GM23338 (cell line): ENCODE measurements around the gene PDX1. TPM values are rescaled to one million over a fixed set of nuclear protein-coding genes. Genes with fewer than 3 reads are reported as not detected.

ENCODE experiments used
- ATAC-seq: fragments of 200-7000 bp; cut with Tn5 transposase; 3 replicates; pipeline ENCODE4 v1.9.1; 2020
- DNase-seq: peaks from one replicate; pipeline ENCODE4 v3.0.0-alpha.2; 2015; ENCODE audit warnings: low spot score
- H2AFZ ChIP-seq: fragments of 200-600 bp; sonication (generic); 2 replicates; pipeline ENCODE4 v1.8.0; 2016; ENCODE audit warnings: antibody characterized with exemption, mild to moderate bottlenecking, moderate library complexity
- H3F3A ChIP-seq: fragments of 200-600 bp; sonication (generic); replicated peaks from 2 replicates; pipeline ENCODE4 v1.8.0; 2017; ENCODE audit warnings: antibody characterized with exemption, mixed run types, low read depth
- H3K27ac ChIP-seq: fragments of 200-600 bp; sonication (generic); 2 replicates; pipeline ENCODE4 v1.6.1; 2016; ENCODE audit warnings: low read depth
- H3K27me3 ChIP-seq: fragments of 200-600 bp; sonication (generic); 2 replicates; pipeline ENCODE4 v1.8.0; 2016; ENCODE audit warnings: mild to moderate bottlenecking, mixed run types, moderate library complexity; ENCODE audit not compliant: insufficient read depth
- H3K36me3 ChIP-seq: fragments of 200-600 bp; sonication (generic); 2 replicates; pipeline ENCODE4 v1.8.0; 2016; ENCODE audit warnings: mild to moderate bottlenecking; ENCODE audit not compliant: insufficient read depth
- H3K4me1 ChIP-seq: fragments of 200-600 bp; sonication (generic); 2 replicates; pipeline ENCODE4 v1.8.0; 2016; ENCODE audit warnings: mild to moderate bottlenecking, moderate library complexity; ENCODE audit not compliant: insufficient read depth
- H3K4me2 ChIP-seq: fragments of 200-600 bp; sonication (generic); 2 replicates; pipeline ENCODE4 v1.7.1; 2017; ENCODE audit warnings: mixed run types
- H3K4me3 ChIP-seq: fragments of 200-600 bp; sonication (generic); 2 replicates; pipeline ENCODE4 v1.6.1; 2016; ENCODE audit warnings: mixed run types
- H3K79me2 ChIP-seq: fragments of 200-600 bp; sonication (generic); replicated peaks from 2 replicates; pipeline ENCODE4 v1.8.0; 2017; ENCODE audit warnings: mild to moderate bottlenecking; ENCODE audit not compliant: insufficient read depth
- H3K9me2 ChIP-seq: fragments of 200-600 bp; sonication (generic); 2 replicates; pipeline ENCODE4 v1.8.0; 2017; ENCODE audit not compliant: insufficient read depth
- H4K20me1 ChIP-seq: fragments of 200-600 bp; sonication (generic); replicated peaks from 2 replicates; pipeline ENCODE4 v1.8.0; 2017; ENCODE audit warnings: mild to moderate bottlenecking; ENCODE audit not compliant: insufficient read depth
- H3K27ac Mint-ChIP-seq: 2 replicates; pipeline ENCODE4 v1.8.0; 2020; ENCODE audit warnings: inconsistent platforms, mild to moderate bottlenecking, moderate library complexity, mixed read lengths
- H3K27me3 Mint-ChIP-seq: 3 replicates; pipeline ENCODE4 v1.8.0; 2022; ENCODE audit warnings: low read depth, mild to moderate bottlenecking, moderate library complexity, mixed read lengths, inconsistent platforms; ENCODE audit not compliant: insufficient read depth, poor library complexity
- H3K36me3 Mint-ChIP-seq: 3 replicates; pipeline ENCODE4 v1.8.0; 2021; ENCODE audit warnings: low read depth, mild to moderate bottlenecking, inconsistent platforms, moderate library complexity, mixed read lengths
- H3K4me1 Mint-ChIP-seq: 3 replicates; pipeline ENCODE4 v1.8.0; 2020; ENCODE audit warnings: mild to moderate bottlenecking, inconsistent platforms, mixed read lengths
- H3K4me3 Mint-ChIP-seq: 3 replicates; pipeline ENCODE4 v1.8.0; 2021; ENCODE audit warnings: moderate library complexity, mild to moderate bottlenecking, inconsistent platforms, mixed read lengths
- H3K9me3 Mint-ChIP-seq: 3 replicates; pipeline ENCODE4 v1.8.0; 2020; ENCODE audit warnings: moderate library complexity, mild to moderate bottlenecking, inconsistent platforms, mixed read lengths
- ETS1 ChIP-seq: IDR thresholded peaks from 2 replicates; pipeline ENCODE4 v1.6.1; 2016; ENCODE audit warnings: antibody characterized with exemption
- EZH2 ChIP-seq: fragments of 200-600 bp; sonication (generic); IDR thresholded peaks from one replicate; pipeline ENCODE4 v1.8.0; 2017; ENCODE audit warnings: antibody characterized with exemption, mild to moderate bottlenecking, low read depth; ENCODE audit not compliant: unreplicated experiment
- EZH2phosphoT487 ChIP-seq: fragments of 200-600 bp; sonication (generic); IDR thresholded peaks from one replicate; pipeline ENCODE4 v1.8.1; 2018; ENCODE audit warnings: antibody characterized with exemption; ENCODE audit not compliant: unreplicated experiment
- JUNB ChIP-seq: IDR thresholded peaks from one replicate; pipeline ENCODE4 v1.6.1; 2016; ENCODE audit warnings: antibody characterized with exemption; ENCODE audit not compliant: unreplicated experiment
- REST ChIP-seq: IDR thresholded peaks from one replicate; pipeline ENCODE4 v1.6.1; 2018; ENCODE audit warnings: antibody characterized with exemption; ENCODE audit not compliant: unreplicated experiment
- polyA plus RNA-seq: library from polyadenylated mRNA; unstranded; fragments of >200 nt; fragmentation: Nextera tagmentation; extraction: Ambion mirVana; gene quantifications from 2 replicates; pipeline ENCODE4 v1.2.1, GENCODE V29; 2016
- total RNA-seq: library from RNA; depleted of rRNA; stranded (reverse); fragments of >200 nt; shearing (Covaris generic); gene quantifications from 2 replicates; pipeline ENCODE4 v1.2.3, GENCODE V29; 2014

Gene PDX1
- total and polyA plus RNA-seq, 2 experiments from 2014 or later: not detected

DNA sequence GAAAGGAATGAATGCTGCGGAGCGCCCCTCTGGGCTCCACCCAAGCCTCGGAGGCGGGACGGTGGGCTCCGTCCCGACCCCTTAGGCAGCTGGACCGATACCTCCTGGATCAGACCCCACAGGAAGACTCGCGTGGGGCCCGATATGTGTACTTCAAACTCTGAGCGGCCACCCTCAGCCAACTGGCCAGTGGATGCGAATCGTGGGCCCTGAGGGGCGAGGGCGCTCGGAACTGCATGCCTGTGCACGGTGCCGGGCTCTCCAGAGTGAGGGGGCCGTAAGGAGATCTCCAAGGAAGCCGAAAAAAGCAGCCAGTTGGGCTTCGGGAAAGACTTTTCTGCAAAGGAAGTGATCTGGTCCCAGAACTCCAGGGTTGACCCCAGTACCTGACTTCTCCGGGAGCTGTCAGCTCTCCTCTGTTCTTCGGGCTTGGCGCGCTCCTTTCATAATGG lies 8.6 kb downstream of the PDX1 start:
- Mint-ChIP-seq H3K4me3 (peak overlapping the region; percentile 36; the same call in 2 of the 3 replicates), H3K36me3 (no peaks in the 10 kb centered on the region; the same call in 2 of the 3 replicates), H3K4me1 (peaks cover 31% of the 10 kb centered on the region), H3K27ac (no peak overlapping the region), H3K27me3 (peaks cover 93% of the 10 kb centered on the region), H3K9me3 (peaks cover 6% of the 10 kb centered on the region; the same call in 1 of the 3 replicates)
- Histone ChIP-seq H3K27me3 (peaks cover 100% of the 10 kb centered on the region), H3K4me2 (peak overlapping the region; percentile 66; the same call in 1 of the 2 replicates), H3K9me2 (no peaks in the 10 kb centered on the region), H3K36me3 (no peaks in the 10 kb centered on the region), H2AFZ (no peak overlapping the region; the same call in 1 of the 2 replicates), H3K27ac (no peak overlapping the region), H3F3A (peaks cover 25% of the 10 kb centered on the region), H3K4me3 (peak overlapping the region; percentile 38), H3K4me1 (peaks cover 21% of the 10 kb centered on the region), H4K20me1 (peaks cover 59% of the 10 kb centered on the region), H3K79me2 (no peaks in the 10 kb centered on the region)
- DNase-seq: peak; percentile 51
- no peak for TF ChIP-seq REST
- no peak for TF ChIP-seq JUNB
- peak; percentile 81 for TF ChIP-seq EZH2
- peak; percentile 12 for ATAC-seq

- H4K20me1 ChIP-seq: peaks cover 52% of the 10 kb centered on the region
- H3K36me3 Mint-ChIP-seq: no peaks in the 10 kb centered on the region; the same call in 2 of the 3 replicates
- H3K4me3 Mint-ChIP-seq: peak overlapping the region; percentile 36; the same call in 2 of the 3 replicates
Observed at GRCh38 chr13:27928805-27929753, 9.3 kb downstream of the PDX1 start.

More at GRCh38 chr13:27928805-27929753, 9.3 kb downstream of the PDX1 start:
- peak overlapping the region; percentile 66 for H3K4me2 ChIP-seq
- H3K79me2 ChIP-seq: no peaks in the 10 kb centered on the region
- Mint-ChIP-seq H3K9me3 (peaks cover 6% of the 10 kb centered on the region; the same call in 1 of the 3 replicates), H3K4me1 (peaks cover 26% of the 10 kb centered on the region), H3K27me3 (peaks cover 86% of the 10 kb centered on the region), H3K27ac (no peak overlapping the region)
- DNase-seq: peak; percentile 59
- H3K36me3 ChIP-seq: no peaks in the 10 kb centered on the region
- no peak for TF ChIP-seq ETS1
- peak; percentile 98 for TF ChIP-seq EZH2
- TF ChIP-seq EZH2phosphoT487: peak; percentile 86
- H3K27ac ChIP-seq: no peak overlapping the region
- peaks cover 100% of the 10 kb centered on the region for H3K27me3 ChIP-seq
- H3K4me3 ChIP-seq: peak overlapping the region; percentile 38
- peak; percentile 54 for ATAC-seq
- peaks cover 19% of the 10 kb centered on the region for H3F3A ChIP-seq
- H3K9me2 ChIP-seq: no peaks in the 10 kb centered on the region
- H3K4me1 ChIP-seq: peaks cover 21% of the 10 kb centered on the region
- no peak overlapping the region; the same call in 1 of the 2 replicates for H2AFZ ChIP-seq
